Kidney glomerular epithelial cell (primary cell): ENCODE results near the gene TMEM217.
A peak's percentile ranks its signal among the peaks of the same experiment; 100 is the strongest.
"Not testable (repeated sequence)": the region's sequence is repeated elsewhere in the genome, so short reads cannot be mapped to it uniquely, and the experiment has no call there.

Experiments
- DNase-seq: peaks from one replicate; lab custom pipeline; 2025; lab: John Stamatoyannopoulos, UW

The TMEM217 gene

GRCh38 chr6:37185949-37186720 lies 71.8 kb downstream of the TMEM217 start:
- DNase-seq = not testable (repeated sequence)

- DNase-seq = no peak
These were observed 75.0 kb downstream of the TMEM217 start for GRCh38 chr6:37182736-37183590.

GRCh38 chr6:37180610-37181009 lies 77.3 kb downstream of the TMEM217 start:
- DNase-seq = not testable (repeated sequence)

- DNase-seq = no peak
These were observed 77.9 kb downstream of the TMEM217 start for GRCh38 chr6:37180075-37180474.

- DNase-seq = no peak
These were observed 79.9 kb downstream of the TMEM217 start for GRCh38 chr6:37177935-37178517.

- no peak for DNase-seq
These were observed 80.6 kb downstream of the TMEM217 start for GRCh38 chr6:37177077-37177934.

- no peak for DNase-seq
These were observed 81.5 kb downstream of the TMEM217 start for GRCh38 chr6:37176268-37177076.

- no peak for DNase-seq
These were observed 82.3 kb downstream of the TMEM217 start for GRCh38 chr6:37175332-37176267.

GRCh38 chr6:37174515-37175331 lies 83.2 kb downstream of the TMEM217 start:
- DNase-seq = no peak

GRCh38 chr6:37174196-37174514 lies 83.8 kb downstream of the TMEM217 start:
- no peak for DNase-seq

- no peak for DNase-seq
These were observed 84.3 kb downstream of the TMEM217 start for GRCh38 chr6:37173493-37174195.

- no peak for DNase-seq
These were observed 84.9 kb downstream of the TMEM217 start for GRCh38 chr6:37172912-37173492.

GRCh38 chr6:37171970-37172812 lies 85.8 kb downstream of the TMEM217 start:
- peak; percentile 84 for DNase-seq

- peak; percentile 49 for DNase-seq
These were observed 86.6 kb downstream of the TMEM217 start for GRCh38 chr6:37171201-37171969.

GRCh38 chr6:37170273-37171200 lies 87.4 kb downstream of the TMEM217 start:
- DNase-seq = no peak
